ENCODE data around the gene STX11. TPM values are rescaled to one million over a fixed set of nuclear protein-coding genes. Genes with fewer than 3 reads are reported as not detected.

STX11 gene
- total RNA-seq, 5 donors from 2014 or later (not counting 1 experiment from before 2014, with no cell fraction given): 4.3 to 12.6 (median 10.7) TPM

DNA sequence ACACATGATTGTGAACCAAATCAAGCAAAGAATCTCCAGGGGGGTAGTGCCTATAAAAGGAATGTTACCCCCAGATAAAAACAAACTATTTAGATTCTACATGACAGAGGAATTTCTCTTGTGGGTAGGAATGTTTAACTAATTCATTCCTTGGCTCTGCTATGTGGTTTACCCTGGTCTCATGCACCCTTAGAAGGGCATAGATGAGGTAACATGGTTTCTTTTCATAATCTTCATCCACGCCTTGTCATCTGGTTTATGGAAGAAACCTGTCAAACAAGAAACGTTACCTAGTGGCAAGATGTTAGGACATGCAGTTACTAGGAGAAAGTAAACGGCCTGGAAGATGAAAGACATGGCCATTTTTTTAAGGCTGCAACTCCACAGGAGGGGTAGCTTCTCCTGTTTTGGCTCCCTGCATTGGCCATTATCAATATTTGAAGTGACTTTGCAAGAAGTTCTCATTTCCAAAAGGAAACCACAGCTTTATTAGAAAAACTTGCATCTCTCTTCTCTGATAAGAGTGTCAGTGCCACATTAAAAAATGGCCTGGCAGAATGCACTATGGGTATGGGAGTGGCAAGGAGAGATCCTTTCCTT, 45.5 kb downstream of the STX11 start:
- Mint-ChIP-seq H3K4me3 (no peak overlapping the region), H3K9me3 (peaks cover 3 to 7% (median 7%) of the 10 kb centered on the region in 3 donors), H3K27ac (no peak overlapping the region), H3K27me3 (no peaks in the 10 kb centered on the region), H3K4me1 (peaks cover 14 to 15% (median 15%) of the 10 kb centered on the region in 3 donors), H3K36me3 (no peaks in the 10 kb centered on the region)
- POLR2A ChIA-PET: no interaction called here
- Histone ChIP-seq H3K4me3 (ENCODE audit: control insufficient read depth in 1 of 2, extremely low read depth in 1 of 2, low read length in 1 of 2) (no peak overlapping the region), H3K27me3 (replicated peaks in 1 of 2; ENCODE audit: control insufficient read depth in 2 of 2, extremely low read depth in 1 of 2, insufficient read depth in 2 of 2, low read length in 1 of 2) (no peaks in the 10 kb centered on the region), H3K27ac (ENCODE audit: low read length) (no peak overlapping the region), H3K9me3 (no peaks in the 10 kb centered on the region), H3K36me3 (ENCODE audit: control insufficient read depth in 2 of 2, extremely low read depth in 1 of 2, insufficient read depth in 1 of 2, low read length in 1 of 2) (no peaks in the 10 kb centered on the region), H3K4me1 (ENCODE audit: control insufficient read depth in 1 of 2, extremely low read depth in 1 of 2, insufficient read depth in 2 of 2, low read length in 2 of 2) (peaks cover 0 to 8% of the 10 kb centered on the region in 2 experiments)
- 100% methylated on average over 1 of the region's 3 CpGs for WGBS (ENCODE audit: insufficient coverage)
- ATAC-seq (replicated peaks in 1 of 4): no peak
- CTCF ChIA-PET: no interaction called here
- DNase-seq: no peak

DNA sequence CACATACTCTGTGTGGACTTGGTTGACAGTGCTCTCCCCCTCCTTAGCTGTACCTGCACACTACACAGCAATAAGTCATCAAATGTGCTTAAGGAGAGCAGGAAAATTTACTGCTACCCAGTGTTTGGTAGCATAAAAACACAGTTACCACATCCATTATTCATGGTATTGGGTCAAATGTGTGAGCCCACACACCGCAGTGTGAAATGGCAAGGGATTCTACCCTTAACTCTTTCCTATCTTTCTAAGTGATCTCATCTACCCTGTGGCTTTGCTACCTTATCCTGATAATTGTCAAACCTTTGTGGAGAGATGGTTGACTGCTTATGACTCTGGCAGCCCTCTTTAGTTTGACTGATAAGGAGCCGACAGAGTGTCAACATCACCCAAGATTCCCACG, 47.6 kb downstream of the STX11 start:
- H3K27ac ChIP-seq (ENCODE audit: low read length): no peak overlapping the region
- peaks cover 3% of the 10 kb centered on the region for H3K9me3 ChIP-seq
- peak in 5 of 35 experiments; percentile 3 to 32 (median 15) for DNase-seq
- Mint-ChIP-seq H3K4me1 (peaks cover 14 to 15% (median 15%) of the 10 kb centered on the region in 3 donors), H3K27ac (peak overlapping the region in 1 of 2 donors; percentile 15), H3K9me3 (peaks cover 4 to 18% (median 15%) of the 10 kb centered on the region in 3 donors), H3K4me3 (no peak overlapping the region), H3K27me3 (no peaks in the 10 kb centered on the region), H3K36me3 (no peaks in the 10 kb centered on the region)
- no peaks in the 10 kb centered on the region for H3K36me3 ChIP-seq (ENCODE audit: control insufficient read depth in 2 of 2, extremely low read depth in 1 of 2, insufficient read depth in 1 of 2, low read length in 1 of 2)
- ChIA-PET POLR2A (no interaction called here), CTCF (no interaction called here)
- WGBS (ENCODE audit: insufficient coverage): no CpG with 5 or more reads among the region's 3 CpGs
- peaks cover 0 to 8% of the 10 kb centered on the region in 2 experiments for H3K4me1 ChIP-seq (ENCODE audit: control insufficient read depth in 1 of 2, extremely low read depth in 1 of 2, insufficient read depth in 2 of 2, low read length in 2 of 2)
- no peak overlapping the region for H3K4me3 ChIP-seq (ENCODE audit: control insufficient read depth in 1 of 2, extremely low read depth in 1 of 2, low read length in 1 of 2)
- ATAC-seq (replicated peaks in 1 of 4): no peak
- H3K27me3 ChIP-seq (replicated peaks in 1 of 2; ENCODE audit: control insufficient read depth in 2 of 2, extremely low read depth in 1 of 2, insufficient read depth in 2 of 2, low read length in 1 of 2): no peaks in the 10 kb centered on the region

- Mint-ChIP-seq H3K27ac (no peak overlapping the region), H3K36me3 (no peaks in the 10 kb centered on the region), H3K27me3 (peaks cover 8 to 15% of the 10 kb centered on the region in 2 donors), H3K9me3 (peaks cover 9 to 36% (median 24%) of the 10 kb centered on the region in 3 donors), H3K4me1 (peaks cover 10 to 15% (median 14%) of the 10 kb centered on the region in 3 donors), H3K4me3 (no peak overlapping the region)
- H3K4me1 ChIP-seq (ENCODE audit: control insufficient read depth in 1 of 2, extremely low read depth in 1 of 2, insufficient read depth in 2 of 2, low read length in 2 of 2): peaks cover 0 to 5% of the 10 kb centered on the region in 2 experiments
- ChIA-PET CTCF (no interaction called here), POLR2A (no interaction called here)
- ATAC-seq (replicated peaks in 1 of 4) (no peak), DNase-seq (no peak)
- peaks cover 3% of the 10 kb centered on the region for H3K9me3 ChIP-seq
- no peaks in the 10 kb centered on the region for H3K27me3 ChIP-seq (replicated peaks in 1 of 2; ENCODE audit: control insufficient read depth in 2 of 2, extremely low read depth in 1 of 2, insufficient read depth in 2 of 2, low read length in 1 of 2)
- H3K4me3 ChIP-seq (ENCODE audit: control insufficient read depth in 1 of 2, extremely low read depth in 1 of 2, low read length in 1 of 2): peak overlapping the region in 1 of 2 donors; percentile 23
- no peak overlapping the region for H3K27ac ChIP-seq (ENCODE audit: low read length)
- H3K36me3 ChIP-seq (ENCODE audit: control insufficient read depth in 2 of 2, extremely low read depth in 1 of 2, insufficient read depth in 1 of 2, low read length in 1 of 2): no peaks in the 10 kb centered on the region
- WGBS (ENCODE audit: insufficient coverage): no CpG with 5 or more reads among the region's 3 CpGs
These were observed 52.7 kb downstream of the STX11 start for GRCh38 chr6:144202879-144203468.

GRCh38 chr6:144211160-144211559, 60.8 kb downstream of the STX11 start:
- no peaks in the 10 kb centered on the region for H3K36me3 Mint-ChIP-seq
- Histone ChIP-seq H3K9me3 (no peaks in the 10 kb centered on the region), H3K27ac (ENCODE audit: low read length) (no peak overlapping the region), H3K4me3 (ENCODE audit: control insufficient read depth in 1 of 2, extremely low read depth in 1 of 2, low read length in 1 of 2) (no peak overlapping the region), H3K27me3 (replicated peaks in 1 of 2; ENCODE audit: control insufficient read depth in 2 of 2, extremely low read depth in 1 of 2, insufficient read depth in 2 of 2, low read length in 1 of 2) (peaks cover 0 to 16% of the 10 kb centered on the region in 2 experiments), H3K36me3 (ENCODE audit: control insufficient read depth in 2 of 2, extremely low read depth in 1 of 2, insufficient read depth in 1 of 2, low read length in 1 of 2) (no peaks in the 10 kb centered on the region), H3K4me1 (ENCODE audit: control insufficient read depth in 1 of 2, extremely low read depth in 1 of 2, insufficient read depth in 2 of 2, low read length in 2 of 2) (peaks cover 6 to 13% of the 10 kb centered on the region in 2 experiments)
- no peak overlapping the region for H3K27ac Mint-ChIP-seq
- POLR2A ChIA-PET: no interaction called here
- DNase-seq: no peak
- ATAC-seq (replicated peaks in 1 of 4): no peak
- H3K4me1 Mint-ChIP-seq: peaks cover 13 to 16% (median 15%) of the 10 kb centered on the region in 3 donors
- no peaks in the 10 kb centered on the region for H3K9me3 Mint-ChIP-seq
- peaks cover 14 to 35% of the 10 kb centered on the region in 2 donors for H3K27me3 Mint-ChIP-seq
- CTCF ChIA-PET: no interaction called here
- WGBS (ENCODE audit: insufficient coverage): no CpG with 5 or more reads among the region's 7 CpGs
- no peak overlapping the region for H3K4me3 Mint-ChIP-seq

DNA sequence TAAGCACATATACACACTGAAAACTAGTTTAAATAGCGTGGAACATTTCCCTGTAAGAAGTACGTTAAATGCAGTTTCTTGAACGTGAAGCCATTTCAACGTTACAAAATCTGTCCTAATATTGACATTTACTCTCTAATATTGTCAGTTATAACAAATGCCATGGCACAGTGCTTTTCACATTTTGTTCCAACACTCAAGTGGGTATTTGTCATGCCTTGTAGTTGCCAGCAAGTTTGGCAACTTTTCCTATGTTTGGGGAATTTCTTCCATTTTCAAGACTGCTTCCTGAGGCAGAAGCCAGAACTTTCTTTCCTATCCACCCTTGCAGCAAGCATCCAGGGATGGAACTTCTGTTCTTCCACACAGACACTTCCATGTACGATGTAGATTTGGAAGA, 63.0 kb downstream of the STX11 start:
- Mint-ChIP-seq H3K9me3 (no peaks in the 10 kb centered on the region), H3K4me3 (no peak overlapping the region), H3K27ac (no peak overlapping the region), H3K4me1 (peaks cover 30 to 37% (median 33%) of the 10 kb centered on the region in 3 donors), H3K36me3 (no peaks in the 10 kb centered on the region), H3K27me3 (peaks cover 4 to 26% of the 10 kb centered on the region in 2 donors)
- Histone ChIP-seq H3K27ac (ENCODE audit: low read length) (no peak overlapping the region), H3K4me3 (ENCODE audit: control insufficient read depth in 1 of 2, extremely low read depth in 1 of 2, low read length in 1 of 2) (no peak overlapping the region), H3K27me3 (replicated peaks in 1 of 2; ENCODE audit: control insufficient read depth in 2 of 2, extremely low read depth in 1 of 2, insufficient read depth in 2 of 2, low read length in 1 of 2) (peaks cover 0 to 16% of the 10 kb centered on the region in 2 experiments), H3K4me1 (ENCODE audit: control insufficient read depth in 1 of 2, extremely low read depth in 1 of 2, insufficient read depth in 2 of 2, low read length in 2 of 2) (peaks cover 8 to 24% of the 10 kb centered on the region in 2 experiments), H3K36me3 (ENCODE audit: control insufficient read depth in 2 of 2, extremely low read depth in 1 of 2, insufficient read depth in 1 of 2, low read length in 1 of 2) (no peaks in the 10 kb centered on the region), H3K9me3 (no peaks in the 10 kb centered on the region)
- POLR2A ChIA-PET: no interaction called here
- 94% methylated on average over 3 of the region's 5 CpGs for WGBS (ENCODE audit: insufficient coverage)
- no peak for ATAC-seq (replicated peaks in 1 of 4)
- no peak for DNase-seq
- CTCF ChIA-PET: no interaction called here

DNA sequence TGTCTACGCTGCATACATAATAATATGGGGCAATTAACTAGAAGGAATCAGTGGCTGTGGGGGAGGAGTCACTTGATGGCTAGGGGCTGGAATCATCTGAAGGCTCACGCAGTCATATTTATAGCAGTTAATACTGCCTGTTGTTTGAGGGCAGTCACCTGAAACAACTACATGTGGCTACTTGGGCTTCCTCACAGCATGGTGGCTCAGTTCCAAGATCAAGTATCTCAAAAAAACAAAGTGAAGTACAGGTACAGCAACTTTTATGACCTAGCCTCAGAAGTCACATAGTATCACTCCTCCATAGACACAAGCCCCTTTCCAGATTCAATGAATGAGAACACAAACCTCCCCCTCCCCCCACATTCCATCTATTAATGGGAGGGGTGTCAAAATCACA, 63.7 kb downstream of the STX11 start:
- DNase-seq: no peak
- peaks cover 0 to 20% of the 10 kb centered on the region in 2 donors for H3K27me3 Mint-ChIP-seq
- H3K36me3 ChIP-seq (ENCODE audit: control insufficient read depth in 2 of 2, extremely low read depth in 1 of 2, insufficient read depth in 1 of 2, low read length in 1 of 2): no peaks in the 10 kb centered on the region
- no peak for ATAC-seq (replicated peaks in 1 of 4)
- no peaks in the 10 kb centered on the region for H3K9me3 Mint-ChIP-seq
- H3K4me1 Mint-ChIP-seq: peaks cover 34 to 42% (median 38%) of the 10 kb centered on the region in 3 donors
- peak overlapping the region in 1 of 2 donors; percentile 60 for H3K27ac Mint-ChIP-seq
- peaks cover 0 to 12% of the 10 kb centered on the region in 2 experiments for H3K27me3 ChIP-seq (replicated peaks in 1 of 2; ENCODE audit: control insufficient read depth in 2 of 2, extremely low read depth in 1 of 2, insufficient read depth in 2 of 2, low read length in 1 of 2)
- WGBS (ENCODE audit: insufficient coverage): 100% methylated on average over 2 of the region's 2 CpGs
- no peak overlapping the region for H3K27ac ChIP-seq (ENCODE audit: low read length)
- CTCF ChIA-PET: no interaction called here
- no peak overlapping the region for H3K4me3 Mint-ChIP-seq
- no peaks in the 10 kb centered on the region for H3K36me3 Mint-ChIP-seq
- H3K4me3 ChIP-seq (ENCODE audit: control insufficient read depth in 1 of 2, extremely low read depth in 1 of 2, low read length in 1 of 2): no peak overlapping the region
- H3K4me1 ChIP-seq (ENCODE audit: control insufficient read depth in 1 of 2, extremely low read depth in 1 of 2, insufficient read depth in 2 of 2, low read length in 2 of 2): peaks cover 8 to 27% of the 10 kb centered on the region in 2 experiments
- POLR2A ChIA-PET: interaction anchor here in 1 of 2 donors (0.8 kb wide), 1 partner anchor 51 kb away, joined by 3 read pairs; no protein-coding TSS in a partner anchor
- no peaks in the 10 kb centered on the region for H3K9me3 ChIP-seq

Data from T-cell (primary cell).